ENCODE results near the gene RTN4RL2.

DNA sequence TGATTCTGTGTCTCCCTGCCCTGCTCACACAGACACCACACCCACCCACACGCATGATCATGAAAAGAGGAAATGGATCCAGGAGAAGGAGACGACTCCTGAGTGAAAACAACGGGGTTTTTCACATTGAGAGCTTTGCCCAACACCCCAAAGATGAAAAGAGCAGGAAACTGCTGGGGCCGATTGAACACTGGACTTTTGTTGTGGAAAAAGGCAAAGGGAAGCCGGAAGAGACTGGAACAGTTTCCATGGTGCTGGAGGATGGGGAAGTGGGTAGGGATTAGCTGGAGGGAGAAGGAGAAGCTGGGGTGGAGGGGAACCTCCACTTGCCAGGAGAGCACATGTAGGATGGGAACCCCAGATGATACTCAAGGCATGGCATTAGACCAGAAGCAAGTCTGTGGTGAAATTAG lies 28.2 kb upstream of the RTN4RL2 start:
- TF ChIP-seq POLR2A (IDR thresholded peaks at IDR 0.05): no peak
- TF ChIP-seq, protein P1, sequence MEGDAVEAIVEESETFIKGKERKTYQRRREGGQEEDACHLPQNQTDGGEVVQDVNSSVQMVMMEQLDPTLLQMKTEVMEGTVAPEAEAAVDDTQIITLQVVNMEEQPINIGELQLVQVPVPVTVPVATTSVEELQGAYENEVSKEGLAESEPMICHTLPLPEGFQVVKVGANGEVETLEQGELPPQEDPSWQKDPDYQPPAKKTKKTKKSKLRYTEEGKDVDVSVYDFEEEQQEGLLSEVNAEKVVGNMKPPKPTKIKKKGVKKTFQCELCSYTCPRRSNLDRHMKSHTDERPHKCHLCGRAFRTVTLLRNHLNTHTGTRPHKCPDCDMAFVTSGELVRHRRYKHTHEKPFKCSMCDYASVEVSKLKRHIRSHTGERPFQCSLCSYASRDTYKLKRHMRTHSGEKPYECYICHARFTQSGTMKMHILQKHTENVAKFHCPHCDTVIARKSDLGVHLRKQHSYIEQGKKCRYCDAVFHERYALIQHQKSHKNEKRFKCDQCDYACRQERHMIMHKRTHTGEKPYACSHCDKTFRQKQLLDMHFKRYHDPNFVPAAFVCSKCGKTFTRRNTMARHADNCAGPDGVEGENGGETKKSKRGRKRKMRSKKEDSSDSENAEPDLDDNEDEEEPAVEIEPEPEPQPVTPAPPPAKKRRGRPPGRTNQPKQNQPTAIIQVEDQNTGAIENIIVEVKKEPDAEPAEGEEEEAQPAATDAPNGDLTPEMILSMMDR (IDR thresholded peaks at IDR 0.05): no peak

Measured in gastroesophageal sphincter (tissue), 3 donors.